ENCODE results near the gene USP10. TPM values are rescaled to one million over a fixed set of nuclear protein-coding genes. Genes with fewer than 3 reads are reported as not detected.

The USP10 gene
- total RNA-seq, 1 experiment from 2014 or later: 203 TPM

GRCh38 chr16:84677849-84678248 is 22.0 kb upstream of the USP10 start:
- Histone ChIP-seq H3T11ph (ENCODE audit: low read length) (no peak overlapping the region), H4K5ac (ENCODE audit: insufficient read length, low read depth, low read length) (no peak overlapping the region), H3K9ac (ENCODE audit: extremely low read depth, insufficient read length, low read length) (no peak overlapping the region), H3K27ac (ENCODE audit: insufficient read length, low read depth, low read length) (no peak overlapping the region), H3K79me1 (ENCODE audit: insufficient read depth, low read depth, low read length, poor library complexity, severe bottlenecking) (no peaks in the 10 kb centered on the region), H3K9me3 (ENCODE audit: control insufficient read depth, low read depth, low read length) (no peaks in the 10 kb centered on the region), H3K14ac (ENCODE audit: insufficient read depth, low read length) (0 out of 2 replicates have a peak overlapping the region, but pooled peaks have one; percentile 22), H3K56ac (ENCODE audit: insufficient read length, low read depth, low read length) (no peak overlapping the region), H3K23me2 (ENCODE audit: insufficient read length, low read depth, low read length, poor library complexity, severe bottlenecking) (no peaks in the 10 kb centered on the region), H3K23ac (ENCODE audit: insufficient read length, low read depth, low read length) (no peak overlapping the region), H3K4me1 (ENCODE audit: insufficient read depth, low read length) (peaks cover 8% of the 10 kb centered on the region; the same call in 1 of the 2 replicates), H3K4me2 (ENCODE audit: insufficient read depth, insufficient read length, low read length) (no peak overlapping the region), H3K18ac (ENCODE audit: insufficient read length, low read depth, low read length) (peak overlapping the region; percentile 35), H2BK120ac (ENCODE audit: low read depth, low read length, poor library complexity, severe bottlenecking) (no peak overlapping the region), H3K79me2 (ENCODE audit: insufficient read depth, low read length) (no peaks in the 10 kb centered on the region), H2BK5ac (ENCODE audit: insufficient read length, low read length) (no peak overlapping the region), H2BK15ac (ENCODE audit: low read depth, low read length) (no peak overlapping the region), H3K4ac (ENCODE audit: low read depth, low read length) (no peak overlapping the region), H2BK20ac (ENCODE audit: low read depth, low read length, poor library complexity, severe bottlenecking) (no peak overlapping the region), H4K20me1 (ENCODE audit: control insufficient read depth, insufficient read depth, insufficient read length) (no peaks in the 10 kb centered on the region), H4K91ac (ENCODE audit: insufficient read length, low read depth, low read length) (no peak overlapping the region), H2AFZ (ENCODE audit: low read length) (no peak overlapping the region), H3K27me3 (ENCODE audit: insufficient read depth, low read length) (no peaks in the 10 kb centered on the region), H2AK5ac (ENCODE audit: insufficient read length, low read length) (no peak overlapping the region), H2BK12ac (ENCODE audit: insufficient read length, low read depth, low read length) (no peak overlapping the region), H4K8ac (replicated peaks; ENCODE audit: insufficient read length, low read depth, low read length) (no peak overlapping the region)
- H3K9me3 Mint-ChIP-seq: peaks cover 0 to 3% of the 10 kb centered on the region in 2 experiments; a peak in 1 of 5 replicates
- no peak for DNase-seq
- no peak for TF ChIP-seq CTCF (conservative IDR thresholded peaks at IDR 0.05)
- H3K27me3 Mint-ChIP-seq (ENCODE audit: low read depth): peaks cover 28% of the 10 kb centered on the region
- H3K27ac Mint-ChIP-seq: peak overlapping the region in 2 of 3 experiments; percentile 11 to 21; a peak in 4 of 7 replicates
- no peaks in the 10 kb centered on the region for H3K36me3 Mint-ChIP-seq (ENCODE audit: insufficient read depth in 1 of 3, low read depth in 3 of 3)
- no CpG with 5 or more reads among the region's 10 CpGs for WGBS (ENCODE audit: extremely low coverage, insufficient read length, low lambda C conversion rate)
- peaks cover 15 to 23% of the 10 kb centered on the region in 2 experiments for H3K4me1 Mint-ChIP-seq
- no peak overlapping the region for H3K4me3 Mint-ChIP-seq

All from H9 (cell line).